A673 (cell line): ENCODE data around the gene CCDC171.

ENCODE experiments used
- EZH2 ChIP-seq: fragments of 200-600 bp; sonication (generic); IDR thresholded peaks from 2 replicates; pipeline ENCODE4 v1.6.1; 2017; ENCODE audit warnings: borderline replicate concordance, low read depth, mild to moderate bottlenecking, mixed read lengths, antibody characterized with exemption, low read length; ENCODE audit not compliant: poor library complexity, severe bottlenecking
- TF ChIP-seq, protein P1 (sequence below): fragments of 300-800, 200-600 bp; sonication (generic); conservative IDR thresholded peaks from 2 replicates; pipeline ENCODE4 v1.5.1; 2017; ENCODE audit warnings: low read depth, mild to moderate bottlenecking, antibody characterized with exemption, low read length, moderate library complexity, mixed read lengths

DNA sequence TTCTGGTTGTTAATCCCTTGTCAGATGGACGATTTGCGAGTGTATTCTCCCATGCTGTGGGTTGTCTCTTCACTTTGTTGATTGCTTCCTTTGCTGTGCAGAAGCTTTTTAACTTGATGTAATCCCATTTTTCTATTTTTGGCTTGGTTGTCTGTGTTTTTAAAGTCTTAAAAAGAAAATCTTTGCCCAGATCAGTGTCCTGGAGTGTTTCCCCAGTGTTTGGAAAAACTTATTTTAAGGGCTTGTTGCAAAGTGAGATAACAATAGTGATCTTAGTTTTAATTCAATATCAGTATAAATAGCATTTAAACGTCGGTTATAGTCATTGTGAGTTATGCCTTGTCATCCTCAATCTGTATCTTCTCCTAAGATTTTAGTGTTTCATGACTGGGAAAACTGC, 329.5 kb downstream of the CCDC171 start:
- TF ChIP-seq, protein P1, sequence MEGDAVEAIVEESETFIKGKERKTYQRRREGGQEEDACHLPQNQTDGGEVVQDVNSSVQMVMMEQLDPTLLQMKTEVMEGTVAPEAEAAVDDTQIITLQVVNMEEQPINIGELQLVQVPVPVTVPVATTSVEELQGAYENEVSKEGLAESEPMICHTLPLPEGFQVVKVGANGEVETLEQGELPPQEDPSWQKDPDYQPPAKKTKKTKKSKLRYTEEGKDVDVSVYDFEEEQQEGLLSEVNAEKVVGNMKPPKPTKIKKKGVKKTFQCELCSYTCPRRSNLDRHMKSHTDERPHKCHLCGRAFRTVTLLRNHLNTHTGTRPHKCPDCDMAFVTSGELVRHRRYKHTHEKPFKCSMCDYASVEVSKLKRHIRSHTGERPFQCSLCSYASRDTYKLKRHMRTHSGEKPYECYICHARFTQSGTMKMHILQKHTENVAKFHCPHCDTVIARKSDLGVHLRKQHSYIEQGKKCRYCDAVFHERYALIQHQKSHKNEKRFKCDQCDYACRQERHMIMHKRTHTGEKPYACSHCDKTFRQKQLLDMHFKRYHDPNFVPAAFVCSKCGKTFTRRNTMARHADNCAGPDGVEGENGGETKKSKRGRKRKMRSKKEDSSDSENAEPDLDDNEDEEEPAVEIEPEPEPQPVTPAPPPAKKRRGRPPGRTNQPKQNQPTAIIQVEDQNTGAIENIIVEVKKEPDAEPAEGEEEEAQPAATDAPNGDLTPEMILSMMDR: no peak
- no peak for TF ChIP-seq EZH2
